BLaER1 treated with 17β-estradiol and CSF1 and Interleukin-3, amounts not matched to agents 10 nM and 100 nM (cell line): ENCODE results near the gene SH2D3A.
"Not testable (repeated sequence)": the region's sequence is repeated elsewhere in the genome, so short reads cannot be mapped to it uniquely, and the experiment has no call there.

Experiments used
- H3K27ac ChIP-seq, 11 experiments: shearing (Covaris generic); formaldehyde crosslinking; 2 replicates each; pipeline ENCODE4 v1.8.1; 2022
- H3K27me3 ChIP-seq, 11 experiments: shearing (Covaris generic); formaldehyde crosslinking; 2 replicates each; pipeline ENCODE4 v1.8.1; 2022
- H3K36me3 ChIP-seq, 11 experiments: shearing (Covaris generic); formaldehyde crosslinking; 2 replicates each; pipeline ENCODE4 v1.8.1; 2022
- H3K4me1 ChIP-seq, 10 experiments: shearing (Covaris generic); formaldehyde crosslinking; 2 replicates each; pipeline ENCODE4 v1.8.1; 2022
- H3K4me2 ChIP-seq, 11 experiments: shearing (Covaris generic); formaldehyde crosslinking; 2 replicates each; pipeline ENCODE4 v1.8.1; 2022
- H3K4me3 ChIP-seq, 10 experiments: shearing (Covaris generic); formaldehyde crosslinking; 2 replicates each; pipeline ENCODE4 v1.8.1; 2022
- H3K9ac ChIP-seq, 11 experiments: shearing (Covaris generic); formaldehyde crosslinking; 2 replicates each; pipeline ENCODE4 v1.8.1; 2022
- H3K9me3 ChIP-seq, 11 experiments: shearing (Covaris generic); formaldehyde crosslinking; replicated peaks in 1 of 11; 2 replicates each; pipeline ENCODE4 v1.8.1; 2022
- H4K20me1 ChIP-seq, 11 experiments: shearing (Covaris generic); formaldehyde crosslinking; 2 replicates each; pipeline ENCODE4 v1.8.1; 2022
- Cebpa-rat ChIP-seq, 11 experiments: shearing (Covaris generic); IDR thresholded peaks; 2 replicates each; pipeline ENCODE4 v1.8.1; 2022

The SH2D3A gene

GRCh38 chr19:6710273-6711077 lies 56.8 kb downstream of the SH2D3A start:
- peaks cover 0 to 72% (median 0%) of the 10 kb centered on the region in 11 experiments; a peak in 10 of 22 replicates for H3K36me3 ChIP-seq
- peaks cover 0 to 87% (median 0%) of the 10 kb centered on the region in 11 experiments; a peak in 8 of 22 replicates for H4K20me1 ChIP-seq
- H3K4me3 ChIP-seq: no peak overlapping the region
- TF ChIP-seq Cebpa-rat (IDR thresholded peaks at IDR 0.05): no peak
- H3K27me3 ChIP-seq: peaks cover 21 to 58% (median 47%) of the 10 kb centered on the region in 11 experiments
- H3K9me3 ChIP-seq: no peaks in the 10 kb centered on the region
- H3K4me1 ChIP-seq: no peaks in the 10 kb centered on the region
- no peak overlapping the region for H3K27ac ChIP-seq
- no peak overlapping the region for H3K9ac ChIP-seq
- no peak overlapping the region for H3K4me2 ChIP-seq

GRCh38 chr19:6709549-6709948 lies 57.7 kb downstream of the SH2D3A start:
- H4K20me1 ChIP-seq: peaks cover 0 to 88% (median 0%) of the 10 kb centered on the region in 11 experiments; a peak in 8 of 22 replicates
- H3K4me3 ChIP-seq: no peak overlapping the region
- no peak for TF ChIP-seq Cebpa-rat (IDR thresholded peaks at IDR 0.05)
- H3K9ac ChIP-seq: no peak overlapping the region
- no peak overlapping the region for H3K4me2 ChIP-seq
- H3K9me3 ChIP-seq: no peaks in the 10 kb centered on the region
- H3K4me1 ChIP-seq: no peaks in the 10 kb centered on the region
- peaks cover 0 to 81% (median 0%) of the 10 kb centered on the region in 11 experiments; a peak in 10 of 22 replicates for H3K36me3 ChIP-seq
- H3K27me3 ChIP-seq: peaks cover 21 to 58% (median 47%) of the 10 kb centered on the region in 11 experiments
- no peak overlapping the region for H3K27ac ChIP-seq

DNA sequence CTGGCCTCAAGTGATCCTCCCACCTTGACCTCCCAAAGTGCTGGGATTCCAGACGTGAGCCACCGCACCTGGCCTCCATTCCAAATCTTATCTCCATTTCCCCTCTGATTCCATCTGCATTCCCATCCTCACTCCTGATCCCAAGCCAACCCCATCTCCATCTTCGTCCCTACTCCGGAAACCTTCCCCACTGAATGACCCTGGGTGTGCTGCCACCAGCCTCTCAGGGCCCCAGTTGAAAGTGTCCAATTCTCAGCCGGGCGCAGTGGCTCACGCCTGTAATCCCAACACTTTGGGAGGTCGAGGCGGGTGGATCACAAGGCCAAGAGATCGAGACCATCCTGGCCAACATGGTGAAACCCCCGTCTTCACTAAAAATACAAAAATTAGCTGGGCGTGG lies 58.3 kb downstream of the SH2D3A start:
- not testable (repeated sequence) for H3K4me1 ChIP-seq, H3K4me2 ChIP-seq, H3K27ac ChIP-seq, H3K9me3 ChIP-seq, H3K4me3 ChIP-seq, H3K9ac ChIP-seq
- Histone ChIP-seq H4K20me1 (peaks cover 0 to 88% (median 0%) of the 10 kb centered on the region in 11 experiments; a peak in 8 of 22 replicates), H3K36me3 (peaks cover 0 to 88% (median 0%) of the 10 kb centered on the region in 11 experiments; a peak in 10 of 22 replicates), H3K27me3 (peaks cover 21 to 58% (median 47%) of the 10 kb centered on the region in 11 experiments)

DNA sequence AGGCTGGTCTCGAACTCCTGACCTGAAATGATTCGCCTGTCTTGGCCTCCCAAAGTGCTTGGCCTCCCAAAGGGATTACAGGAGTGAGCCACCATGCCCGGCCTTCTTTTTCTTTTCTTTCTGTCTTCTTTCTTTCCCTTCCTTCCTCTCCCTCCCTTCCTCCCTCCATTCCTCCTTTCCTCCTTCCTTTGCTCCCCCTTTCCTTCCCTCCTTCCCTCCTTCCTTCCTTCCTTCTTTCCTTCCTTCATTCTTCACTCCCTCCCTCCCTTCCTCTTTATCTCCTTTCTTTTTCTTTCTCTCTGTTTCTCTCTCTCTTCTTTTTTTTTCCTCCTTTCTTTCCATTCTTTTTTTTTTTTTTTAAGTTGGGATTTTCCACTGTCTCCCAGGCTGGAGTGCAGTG lies 58.9 kb downstream of the SH2D3A start:
- TF ChIP-seq Cebpa-rat (IDR thresholded peaks at IDR 0.05): no peak
- Histone ChIP-seq H3K9me3 (no peaks in the 10 kb centered on the region), H4K20me1 (peaks cover 0 to 93% (median 0%) of the 10 kb centered on the region in 11 experiments; a peak in 8 of 22 replicates), H3K27me3 (peaks cover 21 to 58% (median 47%) of the 10 kb centered on the region in 11 experiments), H3K4me2 (no peak overlapping the region), H3K4me3 (no peak overlapping the region), H3K36me3 (peaks cover 0 to 93% (median 0%) of the 10 kb centered on the region in 11 experiments; a peak in 10 of 22 replicates), H3K9ac (no peak overlapping the region), H3K4me1 (no peaks in the 10 kb centered on the region), H3K27ac (no peak overlapping the region)

- H3K27me3 ChIP-seq: peaks cover 21 to 55% (median 47%) of the 10 kb centered on the region in 11 experiments
- TF ChIP-seq Cebpa-rat (IDR thresholded peaks at IDR 0.05): no peak
These were observed 59.6 kb downstream of the SH2D3A start for GRCh38 chr19:6707658-6708018.

GRCh38 chr19:6707011-6707657 lies 60.1 kb downstream of the SH2D3A start:
- peaks cover 21 to 51% (median 44%) of the 10 kb centered on the region in 11 experiments for H3K27me3 ChIP-seq

More at GRCh38 chr19:6707658-6708018, 59.6 kb downstream of the SH2D3A start:
- H3K27ac ChIP-seq: no peak overlapping the region
- no peak overlapping the region for H3K9ac ChIP-seq
- H3K4me3 ChIP-seq: no peak overlapping the region
- peaks cover 0 to 94% (median 0%) of the 10 kb centered on the region in 11 experiments; a peak in 10 of 22 replicates for H3K36me3 ChIP-seq
- no peaks in the 10 kb centered on the region for H3K9me3 ChIP-seq
- H3K4me1 ChIP-seq: no peaks in the 10 kb centered on the region
- H3K4me2 ChIP-seq: no peak overlapping the region
- peaks cover 0 to 87% (median 0%) of the 10 kb centered on the region in 11 experiments; a peak in 8 of 22 replicates for H4K20me1 ChIP-seq

GRCh38 chr19:6706633-6706958 lies 60.6 kb downstream of the SH2D3A start:
- Histone ChIP-seq H3K36me3 (peaks cover 0 to 93% (median 6%) of the 10 kb centered on the region in 11 experiments; a peak in 11 of 22 replicates), H3K4me2 (no peak overlapping the region), H3K4me1 (no peaks in the 10 kb centered on the region), H3K9me3 (no peaks in the 10 kb centered on the region), H3K4me3 (no peak overlapping the region), H3K9ac (no peak overlapping the region; a peak in 2 of 22 replicates), H3K27me3 (peaks cover 16 to 46% (median 39%) of the 10 kb centered on the region in 11 experiments), H4K20me1 (peaks cover 0 to 79% (median 0%) of the 10 kb centered on the region in 11 experiments; a peak in 6 of 22 replicates), H3K27ac (no peak overlapping the region)
- no peak for TF ChIP-seq Cebpa-rat (IDR thresholded peaks at IDR 0.05)

More at GRCh38 chr19:6707011-6707657, 60.1 kb downstream of the SH2D3A start:
- peaks cover 0 to 94% (median 3%) of the 10 kb centered on the region in 11 experiments; a peak in 11 of 22 replicates for H3K36me3 ChIP-seq
- TF ChIP-seq Cebpa-rat (IDR thresholded peaks at IDR 0.05): no peak
- H3K9me3 ChIP-seq: no peaks in the 10 kb centered on the region
- H3K4me2 ChIP-seq: no peak overlapping the region
- no peaks in the 10 kb centered on the region for H3K4me1 ChIP-seq
- H3K4me3 ChIP-seq: no peak overlapping the region
- peaks cover 0 to 82% (median 0%) of the 10 kb centered on the region in 11 experiments; a peak in 7 of 22 replicates for H4K20me1 ChIP-seq
- no peak overlapping the region for H3K9ac ChIP-seq
- H3K27ac ChIP-seq: no peak overlapping the region

GRCh38 chr19:6705931-6706632 lies 61.2 kb downstream of the SH2D3A start:
- Histone ChIP-seq H3K36me3 (peaks cover 0 to 91% (median 6%) of the 10 kb centered on the region in 11 experiments; a peak in 11 of 22 replicates), H3K9me3 (peaks cover 0 to 1% (median 0%) of the 10 kb centered on the region in 11 experiments; a peak in 2 of 22 replicates), H3K4me1 (no peaks in the 10 kb centered on the region), H3K4me2 (no peak overlapping the region), H3K27ac (no peak overlapping the region), H4K20me1 (peaks cover 0 to 75% (median 0%) of the 10 kb centered on the region in 11 experiments; a peak in 5 of 22 replicates), H3K27me3 (peaks cover 11 to 41% (median 34%) of the 10 kb centered on the region in 11 experiments), H3K4me3 (no peak overlapping the region), H3K9ac (no peak overlapping the region; a peak in 2 of 22 replicates)
- TF ChIP-seq Cebpa-rat (IDR thresholded peaks at IDR 0.05): no peak
